Testis (tissue), 3 donors: ENCODE measurements around the gene BAIAP2. TPM values are rescaled to one million over a fixed set of nuclear protein-coding genes. Genes with fewer than 3 reads are reported as not detected.
"Not testable (repeated sequence)": the region's sequence is repeated elsewhere in the genome, so short reads cannot be mapped to it uniquely, and the experiment has no call there.

Source experiments
- DNase-seq: peaks from one replicate; pipeline ENCODE4 v3.0.0-alpha.2; 2019
- H3K27ac ChIP-seq, 2 donors: fragments of 200-600 bp; sonication (generic); one replicate each; pipeline ENCODE4 v1.5.1; 2019
- H3K27me3 ChIP-seq: fragments of 200-600 bp; sonication (generic); one replicate; pipeline ENCODE4 v1.5.1; 2019
- H3K36me3 ChIP-seq: fragments of 200-600 bp; sonication (generic); one replicate; pipeline ENCODE4 v1.5.1; 2017; ENCODE audit warnings: low read depth; ENCODE audit errors: missing control alignments
- H3K4me1 ChIP-seq: fragments of 200-600 bp; sonication (generic); one replicate; pipeline ENCODE4 v1.5.1; 2019
- H3K4me3 ChIP-seq, 2 donors: fragments of 200-600 bp; sonication (generic); one replicate each; pipeline ENCODE4 v1.5.1; 2017 to 2019
- H3K9me3 ChIP-seq: fragments of 200-600 bp; sonication (generic); one replicate; pipeline ENCODE4 v1.5.1; 2017
- CTCF ChIP-seq, 3 experiments: fragments of 450-650 bp in 2 of 3; fragments of 200-600 bp in 1 of 3; sonication (generic) in 1 of 3; IDR thresholded peaks; one replicate each; pipeline ENCODE4 v1.5.1; 2016 to 2019; ENCODE audit warnings: antibody characterized with exemption in 3 of 3, mild to moderate bottlenecking in 2 of 3, moderate library complexity in 1 of 3
- POLR2A ChIP-seq: fragments of 450-650 bp; IDR thresholded peaks from one replicate; pipeline ENCODE4 v1.6.1; 2017; ENCODE audit warnings: antibody characterized with exemption, mild to moderate bottlenecking, moderate library complexity
- WGBS, 2 donors: methylation state at CpG; one replicate each; pipeline ENCODE4 v1.1.5; 2018; 5-methylcytosine and 5-hydroxymethylcytosine counted together
- intact Hi-C: fragments of 100-400 bp; cut with DNase I; formaldehyde crosslinking; loops from one replicate; pipeline ENCODE4 v1.15.1; 2023; ENCODE audit warnings: low total_unique reads
- polyA plus RNA-seq: library from polyadenylated mRNA; stranded (reverse); fragments of 350-450 nt; fragmentation: Illumina TruSeq; extraction: RNeasy Lipid Tissue Mini Kit (QIAGEN cat#74804); gene quantifications from one replicate; pipeline ENCODE4 v1.2.3, GENCODE V29; 2014; ENCODE audit warnings: low read depth, low replicate concordance; ENCODE audit not compliant: insufficient read depth
- total RNA-seq, 2 donors: library from RNA; depleted of rRNA; stranded (reverse); fragments of >200 nt; gene quantifications; one replicate each; pipeline ENCODE4 v1.2.3, GENCODE V29; 2016

Gene BAIAP2
- total and polyA plus RNA-seq, 3 donors from 2014 or later = 36.7 to 67.5 (median 67.3) TPM

- no peak for DNase-seq
- intact Hi-C loops = no loop called here
- peaks cover 7% of the 10 kb centered on the region for H3K4me1 ChIP-seq
- TF ChIP-seq POLR2A = no peak
- TF ChIP-seq CTCF (IDR thresholded peaks at IDR 0.05) = no peak
- H3K27ac ChIP-seq = no peak overlapping the region
- WGBS, 2 donors = 76 to 88% methylated on average over 5 to 8 of the region's 8 CpGs
- H3K36me3 ChIP-seq = no peaks in the 10 kb centered on the region
- H3K4me3 ChIP-seq = no peak overlapping the region
- H3K9me3 ChIP-seq = no peaks in the 10 kb centered on the region
- H3K27me3 ChIP-seq = no peaks in the 10 kb centered on the region
Measured at GRCh38 chr17:81074875-81075274, 39.9 kb downstream of the BAIAP2 start.

GRCh38 chr17:81075307-81075706, 40.4 kb downstream of the BAIAP2 start:
- WGBS, 2 donors = 90 to 93% methylated on average over 17 of the region's 17 CpGs
- H3K9me3 ChIP-seq = no peaks in the 10 kb centered on the region
- intact Hi-C loops = no loop called here
- H3K27ac ChIP-seq = no peak overlapping the region
- no peak overlapping the region for H3K4me3 ChIP-seq
- no peak for DNase-seq
- H3K27me3 ChIP-seq = no peaks in the 10 kb centered on the region
- TF ChIP-seq POLR2A (no peak), CTCF (IDR thresholded peaks at IDR 0.05) (no peak)
- H3K36me3 ChIP-seq = no peaks in the 10 kb centered on the region
- peaks cover 7% of the 10 kb centered on the region for H3K4me1 ChIP-seq

GRCh38 chr17:81076141-81076679, 41.3 kb downstream of the BAIAP2 start:
- Histone ChIP-seq H3K27ac (no peak overlapping the region), H3K9me3 (no peaks in the 10 kb centered on the region), H3K4me3 (no peak overlapping the region), H3K4me1 (peaks cover 7% of the 10 kb centered on the region), H3K36me3 (no peaks in the 10 kb centered on the region), H3K27me3 (no peaks in the 10 kb centered on the region)
- intact Hi-C loops = no loop called here
- DNase-seq = no peak
- TF ChIP-seq POLR2A (no peak), CTCF (IDR thresholded peaks at IDR 0.05) (no peak)
- WGBS, 2 donors = 58 to 67% methylated on average over 11 to 14 of the region's 14 CpGs

- H3K9me3 ChIP-seq, H3K4me1 ChIP-seq, DNase-seq, intact Hi-C loops, H3K27me3 ChIP-seq, H3K4me3 ChIP-seq, H3K36me3 ChIP-seq, H3K27ac ChIP-seq: not testable (repeated sequence)
- 93% methylated on average over 26 to 45 of the region's 45 CpGs for WGBS, 2 donors
Measured at GRCh38 chr17:81078026-81078913, 43.3 kb downstream of the BAIAP2 start.

GRCh38 chr17:81080019-81080418, 45.1 kb downstream of the BAIAP2 start:
- WGBS, 2 donors = 84 to 85% methylated on average over 16 to 19 of the region's 19 CpGs
- H3K9me3 ChIP-seq = no peaks in the 10 kb centered on the region
- intact Hi-C loops = no loop called here
- TF ChIP-seq CTCF (IDR thresholded peaks at IDR 0.05) (no peak), POLR2A (no peak)
- no peaks in the 10 kb centered on the region for H3K27me3 ChIP-seq
- H3K4me3 ChIP-seq = no peak overlapping the region
- peaks cover 7% of the 10 kb centered on the region for H3K4me1 ChIP-seq
- DNase-seq = no peak
- no peaks in the 10 kb centered on the region for H3K36me3 ChIP-seq
- H3K27ac ChIP-seq = no peak overlapping the region
